ENCODE data around the gene ACSF3.

DNA sequence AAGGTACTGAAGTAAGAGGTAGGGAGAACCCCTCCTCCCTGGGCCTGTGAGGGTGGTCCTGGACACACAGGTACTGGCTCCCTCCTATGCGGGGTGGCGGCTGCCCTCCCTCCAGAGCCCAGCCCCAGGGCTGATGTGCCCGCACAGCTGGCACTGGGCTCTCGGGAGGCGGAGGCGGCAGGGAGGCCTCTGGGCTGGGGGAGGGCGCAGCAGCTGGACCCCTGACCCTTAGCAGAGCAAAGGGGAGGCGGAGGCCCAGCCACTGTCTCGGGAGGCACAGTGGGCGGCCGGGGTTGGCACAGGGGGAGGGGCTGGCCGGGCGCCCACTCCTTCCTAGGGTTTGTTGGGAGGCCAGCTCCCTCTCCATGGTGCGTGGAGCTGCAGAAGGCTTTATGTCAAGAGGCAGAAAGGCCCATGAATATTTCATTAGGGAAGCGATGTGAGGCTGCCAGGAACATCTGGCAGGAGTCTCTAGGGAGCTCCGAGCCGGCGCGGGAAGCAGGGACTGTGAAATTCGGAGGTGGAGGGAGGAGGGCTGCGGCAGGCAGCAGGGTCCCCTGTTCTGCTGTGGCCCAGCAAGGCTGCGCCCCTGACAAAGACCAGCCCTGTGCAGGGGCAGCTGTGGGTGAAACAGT is 44.1 kb upstream of the ACSF3 start:
- TF ChIP-seq, protein P1, sequence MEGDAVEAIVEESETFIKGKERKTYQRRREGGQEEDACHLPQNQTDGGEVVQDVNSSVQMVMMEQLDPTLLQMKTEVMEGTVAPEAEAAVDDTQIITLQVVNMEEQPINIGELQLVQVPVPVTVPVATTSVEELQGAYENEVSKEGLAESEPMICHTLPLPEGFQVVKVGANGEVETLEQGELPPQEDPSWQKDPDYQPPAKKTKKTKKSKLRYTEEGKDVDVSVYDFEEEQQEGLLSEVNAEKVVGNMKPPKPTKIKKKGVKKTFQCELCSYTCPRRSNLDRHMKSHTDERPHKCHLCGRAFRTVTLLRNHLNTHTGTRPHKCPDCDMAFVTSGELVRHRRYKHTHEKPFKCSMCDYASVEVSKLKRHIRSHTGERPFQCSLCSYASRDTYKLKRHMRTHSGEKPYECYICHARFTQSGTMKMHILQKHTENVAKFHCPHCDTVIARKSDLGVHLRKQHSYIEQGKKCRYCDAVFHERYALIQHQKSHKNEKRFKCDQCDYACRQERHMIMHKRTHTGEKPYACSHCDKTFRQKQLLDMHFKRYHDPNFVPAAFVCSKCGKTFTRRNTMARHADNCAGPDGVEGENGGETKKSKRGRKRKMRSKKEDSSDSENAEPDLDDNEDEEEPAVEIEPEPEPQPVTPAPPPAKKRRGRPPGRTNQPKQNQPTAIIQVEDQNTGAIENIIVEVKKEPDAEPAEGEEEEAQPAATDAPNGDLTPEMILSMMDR (conservative IDR thresholded peaks at IDR 0.05; ENCODE audit: low read depth, low read length), result no peak
- no peak for TF ChIP-seq POLR2A (IDR thresholded peaks at IDR 0.05; ENCODE audit: low read depth, low read length)
- TF ChIP-seq MAFK (IDR thresholded peaks at IDR 0.05; ENCODE audit: low read depth, low read length), result no peak
- TF ChIP-seq MAZ (IDR thresholded peaks at IDR 0.05; ENCODE audit: borderline replicate concordance, low read depth, low read length), result no peak
- TF ChIP-seq BHLHE40 (IDR thresholded peaks at IDR 0.05; ENCODE audit: low read depth, low read length), result no peak
- TF ChIP-seq RCOR1 (IDR thresholded peaks at IDR 0.05; ENCODE audit: insufficient replicate concordance, low read length), result no peak
- TF ChIP-seq, protein P2, sequence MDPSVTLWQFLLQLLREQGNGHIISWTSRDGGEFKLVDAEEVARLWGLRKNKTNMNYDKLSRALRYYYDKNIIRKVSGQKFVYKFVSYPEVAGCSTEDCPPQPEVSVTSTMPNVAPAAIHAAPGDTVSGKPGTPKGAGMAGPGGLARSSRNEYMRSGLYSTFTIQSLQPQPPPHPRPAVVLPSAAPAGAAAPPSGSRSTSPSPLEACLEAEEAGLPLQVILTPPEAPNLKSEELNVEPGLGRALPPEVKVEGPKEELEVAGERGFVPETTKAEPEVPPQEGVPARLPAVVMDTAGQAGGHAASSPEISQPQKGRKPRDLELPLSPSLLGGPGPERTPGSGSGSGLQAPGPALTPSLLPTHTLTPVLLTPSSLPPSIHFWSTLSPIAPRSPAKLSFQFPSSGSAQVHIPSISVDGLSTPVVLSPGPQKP (IDR thresholded peaks at IDR 0.05; ENCODE audit: borderline replicate concordance, low read depth, low read length), result no peak
- no peak for TF ChIP-seq CHD1 (IDR thresholded peaks at IDR 0.05; ENCODE audit: low read depth, low read length)
- no peak for TF ChIP-seq CEBPB (IDR thresholded peaks at IDR 0.05; ENCODE audit: low read depth, low read length)
- no peak for TF ChIP-seq RAD21 (IDR thresholded peaks at IDR 0.05; ENCODE audit: low read length)
- TF ChIP-seq, protein P3, sequence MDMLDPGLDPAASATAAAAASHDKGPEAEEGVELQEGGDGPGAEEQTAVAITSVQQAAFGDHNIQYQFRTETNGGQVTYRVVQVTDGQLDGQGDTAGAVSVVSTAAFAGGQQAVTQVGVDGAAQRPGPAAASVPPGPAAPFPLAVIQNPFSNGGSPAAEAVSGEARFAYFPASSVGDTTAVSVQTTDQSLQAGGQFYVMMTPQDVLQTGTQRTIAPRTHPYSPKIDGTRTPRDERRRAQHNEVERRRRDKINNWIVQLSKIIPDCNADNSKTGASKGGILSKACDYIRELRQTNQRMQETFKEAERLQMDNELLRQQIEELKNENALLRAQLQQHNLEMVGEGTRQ (IDR thresholded peaks at IDR 0.05; ENCODE audit: low read depth, low read length), result no peak
- TF ChIP-seq RFX5 (IDR thresholded peaks at IDR 0.05; ENCODE audit: low read depth, low read length), result no peak
